ENCODE data around the gene NUP210. TPM values are rescaled to one million over a fixed set of nuclear protein-coding genes. Genes with fewer than 3 reads are reported as not detected.

Gene NUP210
- total RNA-seq = 164 and 169 TPM in 2 replicates

- peaks cover 59% of the 10 kb centered on the region for H3K4me1 Mint-ChIP-seq
- H3K9me3 Mint-ChIP-seq = no peaks in the 10 kb centered on the region
- H3K36me3 Mint-ChIP-seq (ENCODE audit: low read depth) = peaks cover 23% of the 10 kb centered on the region
- intact Hi-C loops (cut with micrococcal nuclease) = loop anchor here (1.0 to 2.0 kb wide), 2 partner anchors 60 to 405 kb away; partner anchors contain the start of gene HDAC11
- peak within 1 kb of the TSS; percentile 94 for H3K4me3 Mint-ChIP-seq
- peaks cover 3% of the 10 kb centered on the region for H3K27me3 Mint-ChIP-seq
- peak within 1 kb of the TSS; percentile 100 for H3K27ac Mint-ChIP-seq
- DNase-seq = peak; percentile 91
Measured at GRCh38 chr3:13420045-13420830, at the start of gene NUP210. TSS of gene NUP210 (minus strand) at chr3:13420322. CDS start at chr3:13420226, 96 bp downstream.

GRCh38 chr3:13466781-13467180 lies 46.7 kb upstream of the NUP210 start:
- intact Hi-C loops (cut with micrococcal nuclease) = no loop called here
- no peak for DNase-seq
- Mint-ChIP-seq H3K27me3 (peaks cover 25% of the 10 kb centered on the region), H3K36me3 (ENCODE audit: low read depth) (no peaks in the 10 kb centered on the region), H3K4me3 (no peak overlapping the region), H3K27ac (no peak overlapping the region), H3K9me3 (no peaks in the 10 kb centered on the region), H3K4me1 (no peaks in the 10 kb centered on the region)

GRCh38 chr3:13465236-13465873 lies 45.2 kb upstream of the NUP210 start:
- no peaks in the 10 kb centered on the region for H3K9me3 Mint-ChIP-seq
- H3K4me1 Mint-ChIP-seq = peaks cover 4% of the 10 kb centered on the region
- no peaks in the 10 kb centered on the region for H3K36me3 Mint-ChIP-seq (ENCODE audit: low read depth)
- no peak overlapping the region for H3K27ac Mint-ChIP-seq
- DNase-seq = no peak
- H3K27me3 Mint-ChIP-seq = peaks cover 27% of the 10 kb centered on the region
- H3K4me3 Mint-ChIP-seq = no peak overlapping the region
- intact Hi-C loops (cut with micrococcal nuclease) = no loop called here

- Mint-ChIP-seq H3K4me3 (no peak overlapping the region), H3K27ac (no peak overlapping the region), H3K36me3 (ENCODE audit: low read depth) (no peaks in the 10 kb centered on the region), H3K27me3 (peaks cover 26% of the 10 kb centered on the region), H3K4me1 (peaks cover 4% of the 10 kb centered on the region), H3K9me3 (no peaks in the 10 kb centered on the region)
- intact Hi-C loops (cut with micrococcal nuclease) = no loop called here
- no peak for DNase-seq
Measured at GRCh38 chr3:13463618-13464400, 43.7 kb upstream of the NUP210 start.

- Mint-ChIP-seq H3K27me3 (peaks cover 20% of the 10 kb centered on the region), H3K27ac (no peak overlapping the region), H3K9me3 (no peaks in the 10 kb centered on the region), H3K4me1 (peaks cover 4% of the 10 kb centered on the region), H3K4me3 (no peak overlapping the region), H3K36me3 (ENCODE audit: low read depth) (no peaks in the 10 kb centered on the region)
- DNase-seq = no peak
- intact Hi-C loops (cut with micrococcal nuclease) = no loop called here
Measured at GRCh38 chr3:13462822-13463221, 42.7 kb upstream of the NUP210 start.

- H3K4me1 Mint-ChIP-seq = peaks cover 4% of the 10 kb centered on the region
- intact Hi-C loops (cut with micrococcal nuclease) = no loop called here
- H3K27ac Mint-ChIP-seq = no peak overlapping the region
- DNase-seq = no peak
- no peak overlapping the region for H3K4me3 Mint-ChIP-seq
- no peaks in the 10 kb centered on the region for H3K9me3 Mint-ChIP-seq
- no peaks in the 10 kb centered on the region for H3K36me3 Mint-ChIP-seq (ENCODE audit: low read depth)
- H3K27me3 Mint-ChIP-seq = peaks cover 15% of the 10 kb centered on the region
Measured at GRCh38 chr3:13462125-13462629, 42.1 kb upstream of the NUP210 start.

GRCh38 chr3:13461169-13462124 lies 41.3 kb upstream of the NUP210 start:
- Mint-ChIP-seq H3K4me3 (no peak overlapping the region), H3K27me3 (peaks cover 13% of the 10 kb centered on the region), H3K4me1 (peaks cover 4% of the 10 kb centered on the region), H3K36me3 (ENCODE audit: low read depth) (no peaks in the 10 kb centered on the region), H3K27ac (no peak overlapping the region), H3K9me3 (no peaks in the 10 kb centered on the region)
- intact Hi-C loops (cut with micrococcal nuclease) = no loop called here
- DNase-seq = peak; percentile 93

- Mint-ChIP-seq H3K27me3 (peaks cover 12% of the 10 kb centered on the region), H3K4me1 (peaks cover 4% of the 10 kb centered on the region), H3K27ac (no peak overlapping the region), H3K36me3 (ENCODE audit: low read depth) (no peaks in the 10 kb centered on the region), H3K9me3 (no peaks in the 10 kb centered on the region), H3K4me3 (no peak overlapping the region)
- no peak for DNase-seq
- intact Hi-C loops (cut with micrococcal nuclease) = no loop called here
Measured at GRCh38 chr3:13460341-13460736, 40.2 kb upstream of the NUP210 start.

GRCh38 chr3:13459605-13460340 lies 39.7 kb upstream of the NUP210 start:
- no peak for DNase-seq
- Mint-ChIP-seq H3K4me1 (peaks cover 4% of the 10 kb centered on the region), H3K4me3 (no peak overlapping the region), H3K27ac (no peak overlapping the region), H3K27me3 (peaks cover 9% of the 10 kb centered on the region), H3K9me3 (no peaks in the 10 kb centered on the region), H3K36me3 (ENCODE audit: low read depth) (no peaks in the 10 kb centered on the region)
- intact Hi-C loops (cut with micrococcal nuclease) = no loop called here

- Mint-ChIP-seq H3K36me3 (ENCODE audit: low read depth) (no peaks in the 10 kb centered on the region), H3K9me3 (no peaks in the 10 kb centered on the region), H3K4me3 (no peak overlapping the region), H3K27me3 (peaks cover 6% of the 10 kb centered on the region), H3K4me1 (peaks cover 6% of the 10 kb centered on the region), H3K27ac (no peak overlapping the region)
- no peak for DNase-seq
- intact Hi-C loops (cut with micrococcal nuclease) = no loop called here
Measured at GRCh38 chr3:13457593-13457992, 37.5 kb upstream of the NUP210 start.

GRCh38 chr3:13455644-13456043 lies 35.5 kb upstream of the NUP210 start:
- H3K27me3 Mint-ChIP-seq = peaks cover 3% of the 10 kb centered on the region
- no peaks in the 10 kb centered on the region for H3K9me3 Mint-ChIP-seq
- H3K4me1 Mint-ChIP-seq = peaks cover 16% of the 10 kb centered on the region
- intact Hi-C loops (cut with micrococcal nuclease) = no loop called here
- no peaks in the 10 kb centered on the region for H3K36me3 Mint-ChIP-seq (ENCODE audit: low read depth)
- H3K27ac Mint-ChIP-seq = no peak overlapping the region
- H3K4me3 Mint-ChIP-seq = no peak overlapping the region
- no peak for DNase-seq

- Mint-ChIP-seq H3K4me3 (peak overlapping the region; percentile 95), H3K9me3 (no peaks in the 10 kb centered on the region), H3K27me3 (no peaks in the 10 kb centered on the region), H3K4me1 (peaks cover 18% of the 10 kb centered on the region), H3K27ac (peak overlapping the region; percentile 20), H3K36me3 (ENCODE audit: low read depth) (no peaks in the 10 kb centered on the region)
- DNase-seq = peak; percentile 85
- intact Hi-C loops (cut with micrococcal nuclease) = loop anchor here (1.0 to 2.0 kb wide), 4 partner anchors 28 to 360 kb away; partner anchors contain the start of gene HDAC11
Measured at GRCh38 chr3:13452490-13453335, 32.6 kb upstream of the NUP210 start.

Measured in activated CD4-positive, alpha-beta T cell treated with anti-CD3 and anti-CD28 coated beads, Interleukin-2, amount 10 ng/mL, durations not matched to agents 24 days and 14 days (primary cell).